Measurements from ENCODE around the gene DIAPH3.

DNA sequence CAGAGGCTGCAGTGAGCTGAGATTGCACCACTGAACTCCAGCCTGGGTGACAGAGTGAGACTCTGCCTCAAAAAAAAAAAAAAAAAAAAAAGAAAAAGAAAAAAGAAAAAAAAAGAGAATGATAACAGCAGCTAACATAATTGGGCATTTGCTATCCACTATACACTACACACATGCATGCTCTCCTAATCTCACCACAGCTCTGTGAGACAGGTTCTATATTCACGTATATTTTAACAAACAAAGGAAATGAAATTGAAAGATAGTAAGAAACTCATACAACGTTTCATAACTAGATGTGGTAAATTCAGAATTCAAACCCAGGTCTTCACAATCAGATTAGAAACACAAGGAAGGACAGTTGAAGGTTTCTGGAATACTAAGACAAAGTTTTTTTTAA is 265.7 kb downstream of the DIAPH3 start:
- no peak for TF ChIP-seq POLR2A (IDR thresholded peaks at IDR 0.05)
- no peak for TF ChIP-seq CTCF (IDR thresholded peaks at IDR 0.05)

Data from sigmoid colon (tissue), 3 donors.